ENCODE results near the gene MYOT.

Gene MYOT, protein sequence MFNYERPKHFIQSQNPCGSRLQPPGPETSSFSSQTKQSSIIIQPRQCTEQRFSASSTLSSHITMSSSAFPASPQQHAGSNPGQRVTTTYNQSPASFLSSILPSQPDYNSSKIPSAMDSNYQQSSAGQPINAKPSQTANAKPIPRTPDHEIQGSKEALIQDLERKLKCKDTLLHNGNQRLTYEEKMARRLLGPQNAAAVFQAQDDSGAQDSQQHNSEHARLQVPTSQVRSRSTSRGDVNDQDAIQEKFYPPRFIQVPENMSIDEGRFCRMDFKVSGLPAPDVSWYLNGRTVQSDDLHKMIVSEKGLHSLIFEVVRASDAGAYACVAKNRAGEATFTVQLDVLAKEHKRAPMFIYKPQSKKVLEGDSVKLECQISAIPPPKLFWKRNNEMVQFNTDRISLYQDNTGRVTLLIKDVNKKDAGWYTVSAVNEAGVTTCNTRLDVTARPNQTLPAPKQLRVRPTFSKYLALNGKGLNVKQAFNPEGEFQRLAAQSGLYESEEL

DNA sequence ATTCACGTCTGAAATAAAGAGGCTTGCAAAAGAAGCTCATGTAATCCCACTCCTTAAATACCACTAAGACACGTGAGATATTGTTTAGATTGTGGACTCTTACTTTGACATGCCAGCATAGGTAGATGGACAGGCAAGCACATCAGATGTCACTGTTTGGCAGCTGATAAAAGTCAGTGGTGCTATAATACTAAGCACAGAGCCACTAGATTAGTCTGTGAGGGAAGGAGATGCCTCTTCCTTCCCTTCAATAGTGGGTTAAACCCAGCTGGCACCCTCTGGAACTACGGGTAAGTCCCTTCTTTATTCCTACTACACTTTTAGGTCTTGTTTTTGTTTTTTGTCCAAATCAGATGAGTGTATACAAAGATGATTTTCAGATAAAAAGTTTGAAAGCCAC, at the start of gene MYOT:
MYOT (plus strand) TSS at position 197 of the 400 bp plus-strand sequence. CDS start 2,792 bp downstream, outside the sequence.
- peak in 1 of 58 donors; percentile 22 for DNase-seq

DNA sequence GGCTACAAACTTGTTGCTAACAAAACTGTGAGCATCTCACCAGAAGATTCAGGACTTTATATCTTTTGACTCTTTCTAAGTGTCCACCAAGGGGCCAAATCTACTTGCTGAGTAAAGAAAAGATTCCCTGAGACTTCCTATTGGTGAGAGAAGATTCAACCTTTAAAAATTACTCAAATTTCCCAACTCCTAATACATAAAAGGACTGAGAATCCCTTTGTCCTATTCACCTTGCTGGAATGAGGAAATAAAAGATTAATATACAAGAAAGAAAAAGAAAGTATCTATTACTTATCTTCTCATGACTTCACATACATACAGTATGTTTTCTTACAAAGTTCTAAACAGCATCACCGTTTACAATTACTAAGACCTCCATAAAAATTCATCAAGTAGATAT, 47.9 kb upstream of the MYOT start:
- no peak for DNase-seq

DNA sequence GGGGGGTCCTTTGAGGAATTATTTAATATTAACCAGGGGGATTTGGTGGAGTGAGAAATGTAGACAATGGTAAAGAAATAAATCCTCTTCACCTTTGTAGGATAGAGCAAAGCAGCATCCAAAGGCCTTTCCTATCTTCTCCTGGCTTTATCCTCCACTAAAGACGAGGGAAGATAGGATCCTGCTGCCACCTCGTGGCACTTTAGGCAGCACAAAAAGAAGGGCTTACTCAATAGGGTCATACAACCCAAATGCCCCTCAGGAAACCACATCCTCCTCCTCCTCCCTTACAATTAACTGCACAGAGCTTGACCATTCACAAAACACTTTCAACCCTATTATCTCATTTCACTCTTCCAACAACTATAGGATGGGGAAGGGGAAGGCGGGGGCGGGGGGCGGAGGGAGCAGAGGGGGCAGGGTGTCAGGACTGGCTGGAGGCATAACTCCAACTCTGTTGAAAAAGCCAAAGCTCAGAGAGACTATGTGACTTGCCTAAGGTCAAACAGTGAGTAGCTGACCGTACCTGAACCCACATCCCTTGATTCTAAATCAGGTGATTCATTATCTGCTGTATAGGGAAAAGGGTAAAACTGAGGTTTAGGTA, 45.4 kb upstream of the MYOT start:
- peak in 27 of 58 donors; percentile 2 to 58 (median 17) for DNase-seq

DNA sequence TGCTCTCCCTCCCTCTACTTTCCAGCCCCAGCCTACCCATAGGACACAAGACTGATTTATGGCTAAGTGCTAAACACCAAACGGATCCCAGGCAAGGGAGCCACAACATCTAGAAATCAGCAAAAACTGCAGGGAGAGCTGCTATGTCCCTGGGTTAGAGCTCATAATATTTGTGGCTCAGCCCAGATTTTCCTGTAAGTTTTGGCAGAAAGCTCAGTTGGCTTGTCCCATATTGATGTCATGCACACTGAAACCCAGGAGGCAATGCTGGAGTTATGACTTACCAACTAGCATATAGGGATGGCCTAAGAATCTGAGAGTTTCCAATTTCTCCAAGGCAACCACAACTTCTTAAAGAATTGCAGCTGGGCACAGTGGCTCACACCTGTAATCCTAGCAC, 44.7 kb upstream of the MYOT start:
- no peak for DNase-seq

DNA sequence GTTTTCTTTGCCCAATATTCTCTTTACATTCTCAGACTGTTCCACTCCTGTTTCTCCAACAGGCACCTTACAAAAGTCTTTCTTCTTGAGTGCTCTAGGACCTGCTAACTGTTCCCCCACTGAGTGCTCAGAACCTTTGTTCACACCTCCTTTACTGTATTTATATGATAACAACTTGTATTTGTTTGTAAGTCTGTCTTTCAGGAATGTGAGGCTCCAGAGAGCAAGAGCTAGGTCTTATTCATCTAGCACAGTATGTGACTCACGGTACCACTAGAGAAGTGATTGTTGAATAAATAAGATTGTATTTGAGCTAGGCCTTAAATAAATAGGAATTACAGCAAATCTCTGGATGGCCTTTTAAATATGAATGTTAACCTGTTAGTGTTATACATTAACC, 42.5 kb upstream of the MYOT start:
- DNase-seq, result no peak

DNA sequence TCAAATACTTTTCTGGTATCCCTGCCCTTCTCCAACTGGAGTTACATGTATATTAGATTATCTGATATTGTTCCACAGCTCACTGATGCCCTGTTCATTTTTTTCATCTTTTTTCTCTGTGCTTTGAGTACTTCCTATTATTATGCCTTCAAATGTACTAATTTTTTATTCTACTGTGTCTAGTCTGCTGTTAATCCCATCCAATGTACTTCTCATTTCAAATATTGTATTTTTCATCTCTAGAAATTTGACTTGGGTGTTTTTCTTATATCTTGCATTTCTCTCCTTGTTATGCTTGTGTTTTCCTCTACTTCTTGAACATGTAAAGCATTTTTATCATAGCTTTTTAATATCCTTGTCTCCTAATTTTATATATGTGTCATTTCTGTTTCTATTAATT, 41.6 kb upstream of the MYOT start:
- DNase-seq, result no peak

DNA sequence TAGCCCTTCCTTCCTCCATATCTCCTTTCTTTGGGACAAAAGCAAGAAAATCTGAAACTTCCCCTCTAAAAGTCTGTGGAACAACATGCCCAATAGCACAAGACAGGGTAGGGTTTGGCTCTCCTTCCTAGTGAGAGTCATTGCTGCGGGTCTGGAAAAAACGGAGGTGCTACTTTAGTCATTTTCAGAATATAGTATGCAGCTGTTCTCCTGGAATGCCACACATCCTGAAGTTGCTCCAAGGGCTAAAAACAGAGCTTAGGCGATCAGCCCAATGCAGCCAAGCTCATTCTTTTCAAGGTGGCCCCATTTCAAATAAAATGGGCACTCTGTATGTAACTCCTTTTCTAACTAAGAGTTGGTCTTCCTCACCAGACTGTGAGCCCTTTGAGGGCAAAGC, 39.5 kb upstream of the MYOT start:
- no peak for DNase-seq

DNA sequence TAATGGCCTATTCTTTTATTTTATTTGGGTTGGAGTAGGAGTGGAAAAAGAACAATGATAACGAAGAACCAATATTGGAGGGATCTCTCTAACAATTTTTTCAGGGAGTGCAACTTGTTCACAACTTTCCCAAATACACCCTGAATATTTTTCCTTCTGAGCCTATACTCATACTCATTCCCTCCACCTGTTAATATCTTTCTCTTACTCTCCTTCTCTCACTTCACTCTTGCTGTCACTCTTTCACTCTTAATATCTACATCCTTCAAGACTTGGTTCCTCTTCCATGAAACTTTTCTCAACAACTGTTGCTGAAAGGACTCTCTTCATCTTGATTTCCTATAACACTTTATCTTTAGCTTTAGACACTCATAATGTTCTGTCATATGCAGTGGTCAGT, 39.0 kb upstream of the MYOT start:
- DNase-seq, result no peak

DNA sequence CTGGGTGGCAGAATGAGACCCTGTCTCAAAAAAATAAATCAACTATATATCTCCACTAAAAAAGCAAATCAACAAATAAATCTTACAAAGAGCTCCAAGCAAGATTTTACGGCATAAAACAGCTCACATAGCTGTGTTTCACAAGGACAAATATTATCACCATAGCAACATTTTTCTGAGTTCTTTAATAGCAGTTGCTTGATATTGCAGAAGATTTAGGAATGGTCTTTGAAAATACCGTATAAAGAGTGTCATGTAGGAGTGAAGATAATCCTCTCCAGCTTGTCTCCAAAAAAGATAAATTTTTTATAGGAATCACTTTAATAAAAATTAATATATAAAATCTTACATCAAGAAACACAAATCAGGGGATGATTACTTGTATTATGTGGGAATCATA, 36.6 kb upstream of the MYOT start:
- DNase-seq, result no peak

DNA sequence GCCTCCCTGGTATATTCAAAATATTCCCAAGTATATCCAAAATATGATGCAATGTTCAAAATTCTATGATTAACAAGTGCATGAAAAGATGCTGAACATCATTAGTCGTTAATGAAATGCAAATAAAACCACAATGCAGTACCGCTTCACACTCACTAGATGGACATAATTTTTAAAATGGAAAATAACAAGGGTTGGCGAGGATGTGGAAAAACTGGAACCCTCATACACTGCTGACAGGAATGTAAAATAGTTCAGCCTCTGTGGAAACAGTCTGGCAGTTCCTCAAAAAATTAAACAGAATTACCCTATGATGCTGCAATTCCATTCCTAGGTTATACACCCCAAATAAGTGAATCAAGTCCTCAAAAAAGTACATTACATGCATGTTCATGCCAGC, 36.1 kb upstream of the MYOT start:
- no peak for DNase-seq

DNA sequence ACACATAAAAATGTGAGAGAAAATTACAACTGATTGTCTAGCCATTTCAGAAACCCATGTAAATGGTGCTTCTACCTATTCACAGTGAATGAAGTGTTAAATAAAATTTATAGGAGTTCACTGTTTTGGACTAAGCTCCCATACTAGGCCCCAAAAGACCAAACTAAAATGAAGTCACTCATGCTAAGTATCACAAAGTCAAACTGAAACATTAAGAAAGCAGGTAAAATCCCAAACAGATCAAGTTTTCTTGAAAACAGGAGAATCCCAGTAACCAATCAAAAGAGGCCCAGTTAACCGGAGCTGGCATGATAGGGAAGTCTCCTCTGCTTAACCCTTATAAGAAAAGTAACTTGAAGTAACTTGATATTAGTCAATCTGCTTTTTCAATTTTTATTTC, 35.2 kb upstream of the MYOT start:
- no peak for DNase-seq

DNA sequence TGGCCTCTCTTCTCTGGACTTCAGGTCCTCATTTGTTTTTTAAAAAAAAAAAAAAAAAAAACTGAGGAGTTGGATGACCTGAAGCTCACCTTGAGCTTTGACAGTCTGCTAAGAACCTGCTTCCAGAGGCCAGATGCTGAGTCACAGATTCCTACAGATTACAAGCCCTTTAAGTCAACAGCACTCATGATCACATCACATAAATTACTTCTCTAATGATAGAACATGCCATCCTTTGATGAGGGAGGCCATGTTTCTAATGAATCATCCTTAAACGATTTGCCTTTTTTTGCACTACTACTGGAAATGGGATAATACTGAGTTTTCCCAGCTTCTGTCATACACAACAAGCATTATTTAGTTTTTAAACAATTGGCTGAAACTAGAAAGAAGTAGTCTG, 34.2 kb upstream of the MYOT start:
- DNase-seq, result no peak

DNA sequence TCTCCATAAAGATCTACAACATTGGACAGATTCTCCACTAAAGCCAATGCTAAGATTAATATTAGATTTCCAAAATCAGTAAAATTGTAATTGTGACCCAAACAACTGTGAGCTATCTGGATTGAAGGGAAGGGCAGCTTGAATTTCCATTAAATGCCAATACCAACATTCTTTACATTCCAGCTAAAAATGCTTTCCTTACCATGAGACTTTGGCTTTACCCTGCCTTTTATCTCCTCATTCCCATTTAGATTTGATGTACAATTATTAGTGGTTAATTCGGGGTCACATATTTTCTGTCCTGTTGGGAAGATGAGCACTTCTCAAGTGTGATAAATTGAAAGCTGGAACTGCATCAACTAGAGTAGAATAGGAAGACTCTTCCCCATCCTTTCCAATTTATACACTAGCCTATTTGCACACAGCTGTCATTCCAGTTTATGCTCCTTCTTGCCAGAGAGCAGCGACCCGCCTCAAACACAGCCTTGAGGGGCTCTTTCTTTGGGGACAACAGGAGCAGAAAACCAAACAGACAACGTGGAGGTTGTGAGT, 33.1 kb upstream of the MYOT start:
- no peak for DNase-seq

DNA sequence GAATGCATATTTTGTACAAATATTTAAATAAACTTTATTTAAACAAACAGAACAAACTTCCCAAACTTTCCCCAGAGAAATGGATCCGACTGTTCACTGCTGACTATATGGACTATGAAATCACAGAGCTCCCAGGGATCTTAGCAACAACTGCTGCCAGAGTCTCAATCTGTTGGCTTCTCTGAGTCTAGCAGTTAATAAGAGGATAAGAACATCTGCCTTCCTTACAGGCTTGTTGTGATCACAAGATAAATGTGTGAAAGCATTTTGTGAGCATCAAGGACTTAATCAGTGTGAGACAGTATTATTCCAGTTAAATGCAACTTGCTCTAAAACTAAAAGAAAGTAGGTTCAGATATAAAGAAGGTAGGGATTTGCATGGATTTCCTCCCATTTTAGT, 31.4 kb upstream of the MYOT start:
- DNase-seq, result peak in 3 of 58 donors; percentile 9 to 18 (median 10)

DNA sequence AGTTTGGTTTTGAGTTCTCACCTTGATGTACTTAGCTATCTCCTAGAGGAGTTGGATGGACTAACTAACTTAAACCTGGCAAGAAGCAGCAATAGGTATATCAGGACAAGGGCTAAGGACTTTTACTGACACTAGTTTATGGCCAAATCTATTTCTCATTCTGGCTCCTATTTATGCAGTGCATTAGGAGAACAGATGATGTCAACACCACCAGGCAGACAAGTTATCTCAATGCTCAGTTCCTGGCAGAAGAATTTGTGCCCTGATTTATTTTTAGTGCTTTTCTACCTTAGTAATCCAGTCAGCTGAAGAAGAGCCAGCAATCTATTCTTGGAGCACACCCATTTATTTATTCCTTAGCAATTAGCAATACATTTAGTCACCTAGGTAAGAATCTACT, 30.7 kb upstream of the MYOT start:
- DNase-seq, result peak in 2 of 58 donors; percentile 17 to 21

DNA sequence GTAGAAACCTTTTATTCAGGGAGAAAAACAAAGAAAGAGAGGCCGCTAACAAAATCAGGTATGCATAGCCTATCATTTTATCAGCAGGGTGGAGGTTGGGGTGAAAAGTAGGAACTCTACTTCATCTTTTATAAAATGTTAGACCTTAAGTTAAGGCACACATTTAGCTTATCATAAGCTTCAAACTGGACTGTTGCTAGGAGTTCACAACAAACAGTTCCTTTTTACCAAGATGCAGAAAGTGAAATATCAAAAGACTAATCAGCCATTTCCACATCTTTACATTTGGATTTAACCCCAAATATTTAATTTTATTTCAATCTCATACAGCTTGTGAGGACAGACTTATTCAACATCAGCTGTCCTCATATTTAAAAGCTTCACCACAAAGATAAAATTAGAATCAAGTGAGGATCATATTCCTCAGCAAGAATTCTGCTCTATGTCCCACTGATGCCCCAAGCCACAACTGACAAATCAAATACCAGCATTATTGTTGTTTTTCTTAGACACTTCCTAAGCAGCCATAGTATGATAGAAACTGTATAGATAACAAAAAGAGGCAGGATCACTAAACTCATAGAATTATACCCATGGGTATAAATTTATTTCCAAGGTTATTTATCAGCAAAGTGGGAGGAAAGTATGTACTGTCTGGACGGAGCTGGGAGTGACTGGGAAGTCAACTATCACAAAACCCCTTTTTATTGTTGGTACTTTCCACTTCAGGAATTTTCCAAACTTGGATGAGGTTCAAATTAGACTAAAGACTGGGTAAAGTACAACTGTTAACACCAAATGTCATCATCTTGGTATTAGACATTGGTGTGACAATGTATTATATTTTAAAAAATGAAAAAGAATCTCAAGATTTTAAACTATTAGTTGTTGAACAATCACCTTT, 29.9 kb upstream of the MYOT start:
- DNase-seq, result no peak

DNA sequence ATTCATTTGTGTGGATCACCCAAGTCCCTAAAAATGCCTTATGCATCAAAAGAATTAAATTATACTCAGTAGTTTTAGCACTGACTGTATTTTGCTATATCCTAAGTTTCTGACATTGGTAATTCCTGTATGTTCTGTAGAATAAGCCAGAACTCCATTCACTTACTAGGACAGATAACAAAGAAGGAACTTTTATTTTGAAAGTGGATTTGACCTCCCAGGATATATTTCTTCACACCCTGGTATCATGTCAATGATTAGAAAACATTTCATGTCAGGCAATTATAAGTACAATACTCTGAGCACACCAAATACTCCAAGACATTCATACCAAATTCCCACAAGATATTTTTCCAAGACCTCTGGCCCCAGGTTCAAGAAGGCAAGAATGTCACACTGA, 28.7 kb upstream of the MYOT start:
- DNase-seq, result no peak

DNA sequence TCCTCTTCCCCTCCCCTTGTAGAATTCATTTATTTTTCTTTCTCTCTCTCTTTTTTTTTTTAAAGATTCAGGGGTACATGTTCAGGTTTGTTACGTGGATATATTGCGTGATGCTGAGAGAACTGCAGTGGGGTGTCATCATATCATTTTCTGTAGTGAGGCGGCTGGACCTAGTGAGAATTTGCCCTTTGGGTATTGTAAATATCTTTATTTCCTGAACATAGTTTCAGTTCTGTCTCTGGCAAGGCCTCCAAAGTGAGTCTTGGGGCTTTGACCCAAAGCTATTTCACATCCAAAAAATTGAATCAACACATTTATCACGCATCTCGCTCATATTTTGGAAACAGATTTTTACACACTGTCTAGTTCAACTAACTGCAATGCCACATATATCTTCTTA, 25.4 kb upstream of the MYOT start:
- no peak for DNase-seq

DNA sequence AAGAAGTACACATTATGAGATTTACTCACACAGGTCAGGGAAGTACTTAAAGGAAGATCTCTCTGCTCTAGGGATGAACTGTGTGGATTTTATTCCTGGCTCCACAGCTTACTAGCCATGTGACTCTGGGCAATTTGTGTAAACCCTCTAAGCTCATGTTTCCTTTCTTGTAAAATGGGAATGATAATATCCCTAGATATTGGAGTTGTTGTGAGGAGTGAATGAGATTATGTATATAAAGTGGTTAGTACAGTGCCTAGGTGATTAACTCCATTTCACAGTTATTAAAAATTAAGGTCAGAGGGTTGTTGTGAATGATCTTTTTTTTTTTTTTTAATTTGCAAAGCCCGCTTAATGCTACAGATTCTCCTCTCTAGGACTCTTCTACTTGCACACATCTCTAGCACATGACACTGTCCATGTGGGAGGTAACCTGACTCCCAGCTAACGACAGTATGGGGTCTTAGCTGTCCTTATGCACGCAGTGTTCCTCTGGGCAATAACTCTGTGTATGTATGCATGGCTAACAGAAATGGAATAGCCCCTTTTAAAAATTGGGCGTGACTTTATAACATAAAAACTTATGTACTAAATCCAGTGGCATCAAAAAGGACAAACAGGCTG, 23.9 kb upstream of the MYOT start:
- no peak for DNase-seq

DNA sequence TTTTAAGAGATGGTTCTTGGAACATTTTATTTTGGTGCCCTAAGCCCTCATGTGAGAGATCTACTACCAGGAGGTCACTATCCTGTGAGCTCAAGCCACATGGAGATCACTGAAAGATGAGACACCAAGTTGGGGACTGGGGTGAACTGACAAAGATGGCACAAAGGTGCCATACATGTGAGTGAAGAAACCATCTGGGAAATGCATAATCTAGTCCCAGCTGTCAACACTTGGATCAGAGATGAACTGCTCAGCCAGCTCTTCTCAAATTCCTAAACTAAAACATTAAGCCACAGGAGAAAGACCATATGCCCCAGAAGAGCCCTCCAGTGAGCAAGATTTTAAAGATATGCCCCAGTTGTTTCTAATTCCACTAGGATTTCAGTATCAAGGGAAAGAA, 22.2 kb upstream of the MYOT start:
- no peak for DNase-seq

DNA sequence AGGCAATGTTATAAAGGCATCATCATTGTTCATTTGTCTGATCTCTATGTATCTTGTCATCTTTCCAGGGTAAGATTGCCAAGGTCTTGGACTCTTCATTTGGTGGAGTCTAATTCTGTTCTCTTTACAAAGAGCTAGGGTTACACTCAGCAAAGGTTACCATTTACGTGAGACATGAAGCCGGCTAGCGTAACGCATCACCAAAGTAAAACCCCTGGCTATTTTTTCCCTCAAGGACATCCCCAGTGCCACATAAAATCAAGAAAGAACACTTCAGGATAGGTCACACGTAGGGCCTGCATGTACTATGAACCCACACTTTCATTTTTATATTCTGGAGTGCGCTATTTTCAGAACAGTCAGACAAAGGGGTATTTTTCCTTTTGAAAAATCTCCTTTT, 20.0 kb upstream of the MYOT start:
- no peak for DNase-seq
